Suprapubic skin (tissue), 4 donors: Measurements from ENCODE around the gene SPATS2L.

ENCODE experiments used
- EP300 ChIP-seq: sonication (generic); formaldehyde crosslinking; IDR thresholded peaks from one replicate; pipeline ENCODE4 v1.6.1; 2017; ENCODE audit warnings: antibody characterized with exemption
- POLR2A ChIP-seq, 2 donors: fragments of 450-650 bp; IDR thresholded peaks; one replicate each; pipeline ENCODE4 v1.6.1; 2017; ENCODE audit warnings: antibody characterized with exemption in 2 of 2, mild to moderate bottlenecking in 2 of 2, moderate library complexity in 2 of 2
- POLR2AphosphoS5 ChIP-seq, 3 donors: sonication (generic); formaldehyde crosslinking; IDR thresholded peaks; one replicate each; pipeline ENCODE4 v1.6.1; 2017; ENCODE audit warnings: antibody characterized with exemption in 3 of 3
- TF ChIP-seq, protein P1 (sequence below), 2 donors: fragments of 200-600 bp in 1 of 2; fragments of 450-650 bp in 1 of 2; sonication (generic) in 1 of 2; IDR thresholded peaks; one replicate each; pipeline ENCODE4 v1.5.1; 2016 to 2019; ENCODE audit warnings: antibody characterized with exemption in 2 of 2, mild to moderate bottlenecking in 1 of 2, moderate library complexity in 1 of 2

- TF ChIP-seq POLR2A (IDR thresholded peaks at IDR 0.05) (no peak), POLR2AphosphoS5 (IDR thresholded peaks at IDR 0.05) (no peak), EP300 (no peak)
- TF ChIP-seq, protein P1, sequence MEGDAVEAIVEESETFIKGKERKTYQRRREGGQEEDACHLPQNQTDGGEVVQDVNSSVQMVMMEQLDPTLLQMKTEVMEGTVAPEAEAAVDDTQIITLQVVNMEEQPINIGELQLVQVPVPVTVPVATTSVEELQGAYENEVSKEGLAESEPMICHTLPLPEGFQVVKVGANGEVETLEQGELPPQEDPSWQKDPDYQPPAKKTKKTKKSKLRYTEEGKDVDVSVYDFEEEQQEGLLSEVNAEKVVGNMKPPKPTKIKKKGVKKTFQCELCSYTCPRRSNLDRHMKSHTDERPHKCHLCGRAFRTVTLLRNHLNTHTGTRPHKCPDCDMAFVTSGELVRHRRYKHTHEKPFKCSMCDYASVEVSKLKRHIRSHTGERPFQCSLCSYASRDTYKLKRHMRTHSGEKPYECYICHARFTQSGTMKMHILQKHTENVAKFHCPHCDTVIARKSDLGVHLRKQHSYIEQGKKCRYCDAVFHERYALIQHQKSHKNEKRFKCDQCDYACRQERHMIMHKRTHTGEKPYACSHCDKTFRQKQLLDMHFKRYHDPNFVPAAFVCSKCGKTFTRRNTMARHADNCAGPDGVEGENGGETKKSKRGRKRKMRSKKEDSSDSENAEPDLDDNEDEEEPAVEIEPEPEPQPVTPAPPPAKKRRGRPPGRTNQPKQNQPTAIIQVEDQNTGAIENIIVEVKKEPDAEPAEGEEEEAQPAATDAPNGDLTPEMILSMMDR (IDR thresholded peaks at IDR 0.05), result no peak
Observed at GRCh38 chr2:200477667-200478131, 171.2 kb downstream of the SPATS2L start.
